ENCODE measurements around the gene AHDC1.

AHDC1 gene

GRCh38 chr1:27611450-27611849 lies 7.5 kb upstream of the AHDC1 start:
- TF ChIP-seq CTCF (IDR thresholded peaks at IDR 0.05) = no peak
- no peak overlapping the region for H3K4me3 ChIP-seq
- DNase-seq (ENCODE audit: low spot score) = no peak
- no peak overlapping the region for H3K27ac ChIP-seq

GRCh38 chr1:27609618-27610240 lies 5.8 kb upstream of the AHDC1 start:
- Histone ChIP-seq H3K27ac (no peak overlapping the region), H3K4me3 (no peak overlapping the region)
- no peak for DNase-seq (ENCODE audit: low spot score)
- TF ChIP-seq CTCF (IDR thresholded peaks at IDR 0.05) = no peak

GRCh38 chr1:27609210-27609555 lies 5.2 kb upstream of the AHDC1 start:
- H3K4me3 ChIP-seq = no peak overlapping the region
- no peak for DNase-seq (ENCODE audit: low spot score)
- no peak overlapping the region for H3K27ac ChIP-seq
- no peak for TF ChIP-seq CTCF (IDR thresholded peaks at IDR 0.05)

GRCh38 chr1:27607239-27607804 lies 3.4 kb upstream of the AHDC1 start:
- TF ChIP-seq CTCF (IDR thresholded peaks at IDR 0.05) = no peak
- no peak for DNase-seq (ENCODE audit: low spot score)
- Histone ChIP-seq H3K27ac (no peak overlapping the region), H3K4me3 (no peak overlapping the region)

- no peak for DNase-seq (ENCODE audit: low spot score)
- TF ChIP-seq CTCF (IDR thresholded peaks at IDR 0.05) = no peak
- Histone ChIP-seq H3K27ac (no peak overlapping the region), H3K4me3 (no peak overlapping the region)
These were observed 2.8 kb upstream of the AHDC1 start for GRCh38 chr1:27606708-27607238.

- no peak overlapping the region for H3K27ac ChIP-seq
- no peak overlapping the region for H3K4me3 ChIP-seq
- peak; percentile 94 for TF ChIP-seq CTCF (IDR thresholded peaks at IDR 0.05)
- DNase-seq (ENCODE audit: low spot score) = no peak
These were observed 2.1 kb upstream of the AHDC1 start for GRCh38 chr1:27605796-27606707.
